ENCODE measurements around the gene ARFRP1. TPM values are rescaled to one million over a fixed set of nuclear protein-coding genes. Genes with fewer than 3 reads are reported as not detected.

Gene ARFRP1
- total and polyA plus RNA-seq, 2 of the 13 experiments (the other 11 are each of a cell fraction or from before 2014, with no cell fraction given) = 32.0 to 51.1 TPM

GRCh38 chr20:63752411-63753101, 44.8 kb upstream of the ARFRP1 start (continued):
- TF ChIP-seq ZNF883 (CRISPR knock-in tag; IDR thresholded peaks at IDR 0.05; ENCODE audit: not compliant biosample characterization) (no peak), SP4 (CRISPR knock-in tag; IDR thresholded peaks at IDR 0.05) (no peak), JDP2 (CRISPR knock-in tag; IDR thresholded peaks at IDR 0.05; ENCODE audit: borderline replicate concordance) (no peak), ZNF24 (IDR thresholded peaks at IDR 0.05) (no peak), ZNF12 (CRISPR knock-in tag; IDR thresholded peaks at IDR 0.05) (no peak), ZFY (CRISPR knock-in tag; IDR thresholded peaks at IDR 0.05) (0 out of 2 replicates have a peak, but pooled peaks have one; percentile 22), SMAD3 (CRISPR knock-in tag; IDR thresholded peaks at IDR 0.05) (no peak), CENPX (CRISPR knock-in tag; IDR thresholded peaks at IDR 0.05) (no peak), IRF2 (CRISPR knock-in tag; IDR thresholded peaks at IDR 0.05) (no peak), ZFP82 (CRISPR knock-in tag; IDR thresholded peaks at IDR 0.05; ENCODE audit: borderline replicate concordance) (no peak), TRIM22 (IDR thresholded peaks at IDR 0.05) (no peak), HOXA3 (CRISPR knock-in tag; IDR thresholded peaks at IDR 0.05) (peak; percentile 81), KMT2B (CRISPR knock-in tag; IDR thresholded peaks at IDR 0.05) (no peak), CEBPZ (IDR thresholded peaks at IDR 0.05; ENCODE audit: low read length) (no peak), RNF2 (conservative IDR thresholded peaks at IDR 0.05; ENCODE audit: low read depth) (no peak), POLR2A (IDR thresholded peaks at IDR 0.05; ENCODE audit: insufficient read depth in 1 of 2, low read depth in 2 of 2, low read length in 2 of 2) (no peak), JUND (CRISPR knock-in tag; IDR thresholded peaks at IDR 0.05) (no peak), ZNF776 (CRISPR knock-in tag; IDR thresholded peaks at IDR 0.05) (0 out of 2 replicates have a peak, but pooled peaks have one; percentile 19), ATM (IDR thresholded peaks at IDR 0.05; ENCODE audit: borderline replicate concordance) (no peak), NFKB2 (CRISPR knock-in tag; IDR thresholded peaks at IDR 0.05; ENCODE audit: borderline replicate concordance) (no peak), MXD3 (CRISPR knock-in tag; IDR thresholded peaks at IDR 0.05) (no peak), THAP9 (CRISPR knock-in tag; IDR thresholded peaks at IDR 0.05; ENCODE audit: borderline replicate concordance) (peak; percentile 35; the same call in 1 of the 2 replicates), MTA1 (CRISPR knock-in tag; IDR thresholded peaks at IDR 0.05; ENCODE audit: borderline replicate concordance) (0 out of 2 replicates have a peak, but pooled peaks have one; percentile 33)
